ENCODE data around the gene SLC39A11. TPM values are rescaled to one million over a fixed set of nuclear protein-coding genes. Genes with fewer than 3 reads are reported as not detected.
"Not testable (repeated sequence)": the region's sequence is repeated elsewhere in the genome, so short reads cannot be mapped to it uniquely, and the experiment has no call there.

SLC39A11 gene
- total and polyA plus RNA-seq, 8 donors = 5.2 to 62.0 (median 12.9) TPM

- no peak for DNase-seq
- H3K9me3 ChIP-seq = no peaks in the 10 kb centered on the region
- no peak overlapping the region for H3K27ac ChIP-seq
- H3K36me3 ChIP-seq = no peaks in the 10 kb centered on the region
- 89 to 99% (median 95%) methylated on average over 7 of the region's 7 CpGs for WGBS, 5 donors
- intact Hi-C loops (cut with DNase I; ENCODE audit: low total_unique reads) = no loop called here
- TF ChIP-seq POLR2A (IDR thresholded peaks at IDR 0.05) = no peak
- TF ChIP-seq EP300 (IDR thresholded peaks at IDR 0.05) = no peak
- no peak for TF ChIP-seq POLR2AphosphoS5 (IDR thresholded peaks at IDR 0.05)
- TF ChIP-seq, protein P1, sequence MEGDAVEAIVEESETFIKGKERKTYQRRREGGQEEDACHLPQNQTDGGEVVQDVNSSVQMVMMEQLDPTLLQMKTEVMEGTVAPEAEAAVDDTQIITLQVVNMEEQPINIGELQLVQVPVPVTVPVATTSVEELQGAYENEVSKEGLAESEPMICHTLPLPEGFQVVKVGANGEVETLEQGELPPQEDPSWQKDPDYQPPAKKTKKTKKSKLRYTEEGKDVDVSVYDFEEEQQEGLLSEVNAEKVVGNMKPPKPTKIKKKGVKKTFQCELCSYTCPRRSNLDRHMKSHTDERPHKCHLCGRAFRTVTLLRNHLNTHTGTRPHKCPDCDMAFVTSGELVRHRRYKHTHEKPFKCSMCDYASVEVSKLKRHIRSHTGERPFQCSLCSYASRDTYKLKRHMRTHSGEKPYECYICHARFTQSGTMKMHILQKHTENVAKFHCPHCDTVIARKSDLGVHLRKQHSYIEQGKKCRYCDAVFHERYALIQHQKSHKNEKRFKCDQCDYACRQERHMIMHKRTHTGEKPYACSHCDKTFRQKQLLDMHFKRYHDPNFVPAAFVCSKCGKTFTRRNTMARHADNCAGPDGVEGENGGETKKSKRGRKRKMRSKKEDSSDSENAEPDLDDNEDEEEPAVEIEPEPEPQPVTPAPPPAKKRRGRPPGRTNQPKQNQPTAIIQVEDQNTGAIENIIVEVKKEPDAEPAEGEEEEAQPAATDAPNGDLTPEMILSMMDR (IDR thresholded peaks at IDR 0.05) = no peak
- no peak overlapping the region for H3K4me3 ChIP-seq
- H3K27me3 ChIP-seq = no peaks in the 10 kb centered on the region
- peaks cover 0 to 12% (median 4%) of the 10 kb centered on the region in 4 donors for H3K4me1 ChIP-seq
Measured at GRCh38 chr17:73060721-73061120, 31.8 kb downstream of the SLC39A11 start.

GRCh38 chr17:73059713-73060112 lies 32.8 kb downstream of the SLC39A11 start:
- H3K27ac ChIP-seq; H3K36me3 ChIP-seq; H3K4me3 ChIP-seq; H3K9me3 ChIP-seq; DNase-seq; H3K27me3 ChIP-seq; intact Hi-C loops (cut with DNase I; ENCODE audit: low total_unique reads): not testable (repeated sequence)
- peaks cover 0 to 12% (median 3%) of the 10 kb centered on the region in 4 donors for H3K4me1 ChIP-seq
- 83 to 89% (median 88%) methylated on average over 4 of the region's 4 CpGs for WGBS, 5 donors

DNA sequence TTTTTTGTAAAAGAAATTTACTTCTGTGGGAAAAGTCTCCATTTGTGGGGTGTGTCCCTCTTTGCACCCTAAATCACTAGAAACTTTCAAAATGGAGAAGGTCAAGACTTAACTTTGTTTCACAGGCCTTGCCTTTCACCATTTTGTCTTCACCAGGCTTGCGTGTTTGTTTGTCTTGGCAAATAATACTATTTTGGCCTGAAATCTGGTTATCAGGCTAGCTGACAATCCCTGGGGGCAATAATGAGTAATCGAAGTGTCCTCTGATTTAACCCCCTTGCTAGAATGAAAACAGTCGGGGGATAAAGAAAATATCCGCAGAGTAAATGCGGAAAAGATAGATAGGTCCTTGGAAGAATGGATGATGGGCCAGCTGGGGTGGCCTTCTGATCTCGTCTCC lies 34.5 kb downstream of the SLC39A11 start:
- no peaks in the 10 kb centered on the region for H3K9me3 ChIP-seq
- WGBS, 5 donors = 85 to 94% (median 90%) methylated on average over 6 of the region's 6 CpGs
- TF ChIP-seq POLR2A (IDR thresholded peaks at IDR 0.05) (no peak), EP300 (IDR thresholded peaks at IDR 0.05) (no peak), POLR2AphosphoS5 (IDR thresholded peaks at IDR 0.05) (no peak)
- TF ChIP-seq, protein P1 (IDR thresholded peaks at IDR 0.05) = no peak

GRCh38 chr17:73057196-73057595 lies 35.3 kb downstream of the SLC39A11 start:
- H3K9me3 ChIP-seq = no peaks in the 10 kb centered on the region
- H3K36me3 ChIP-seq = no peaks in the 10 kb centered on the region
- DNase-seq = no peak
- no peak for TF ChIP-seq POLR2A (IDR thresholded peaks at IDR 0.05)
- TF ChIP-seq, protein P1 (IDR thresholded peaks at IDR 0.05) = no peak
- TF ChIP-seq POLR2AphosphoS5 (IDR thresholded peaks at IDR 0.05) = no peak
- no peak for TF ChIP-seq EP300 (IDR thresholded peaks at IDR 0.05)
- intact Hi-C loops (cut with DNase I; ENCODE audit: low total_unique reads) = no loop called here
- no peak overlapping the region for H3K27ac ChIP-seq
- WGBS, 5 donors = 89 to 94% (median 93%) methylated on average over 5 of the region's 5 CpGs
- H3K4me3 ChIP-seq = no peak overlapping the region
- no peaks in the 10 kb centered on the region for H3K27me3 ChIP-seq
- H3K4me1 ChIP-seq = no peaks in the 10 kb centered on the region

More for the DNA sequence above, 34.5 kb downstream of the SLC39A11 start:
- no peak overlapping the region for H3K27ac ChIP-seq
- intact Hi-C loops (cut with DNase I; ENCODE audit: low total_unique reads) = no loop called here
- no peak overlapping the region for H3K4me3 ChIP-seq
- H3K4me1 ChIP-seq = no peaks in the 10 kb centered on the region
- DNase-seq = no peak
- H3K27me3 ChIP-seq = no peaks in the 10 kb centered on the region
- no peaks in the 10 kb centered on the region for H3K36me3 ChIP-seq

DNA sequence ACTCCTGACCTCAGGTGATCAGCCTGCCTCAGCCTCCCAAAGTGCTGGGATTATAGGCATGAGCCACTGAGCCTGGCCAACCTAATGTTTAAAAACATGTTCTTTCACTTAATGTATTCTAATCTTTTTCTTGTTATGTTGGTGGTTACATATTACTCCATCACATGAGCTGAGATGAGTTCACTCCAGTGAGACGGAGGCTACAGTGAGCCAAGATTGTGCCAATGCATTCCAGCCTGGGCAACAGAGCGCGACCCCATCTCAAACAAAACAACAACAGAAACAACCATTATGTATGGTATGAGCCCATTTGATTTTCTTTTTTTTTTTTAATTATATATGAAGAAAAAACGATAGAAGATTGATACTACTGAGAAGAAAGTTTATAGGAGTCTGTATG lies 39.6 kb downstream of the SLC39A11 start:
- no peak overlapping the region for H3K27ac ChIP-seq
- DNase-seq = no peak
- H3K4me1 ChIP-seq = no peaks in the 10 kb centered on the region
- no peak overlapping the region for H3K4me3 ChIP-seq
- WGBS, 5 donors = 92 to 95% (median 94%) methylated on average over 4 of the region's 4 CpGs
- H3K36me3 ChIP-seq = peaks cover 0 to 5% (median 0%) of the 10 kb centered on the region in 4 donors
- intact Hi-C loops (cut with DNase I; ENCODE audit: low total_unique reads) = no loop called here
- TF ChIP-seq POLR2AphosphoS5 (IDR thresholded peaks at IDR 0.05) (no peak), EP300 (IDR thresholded peaks at IDR 0.05) (no peak), POLR2A (IDR thresholded peaks at IDR 0.05) (no peak)
- TF ChIP-seq, protein P1 (IDR thresholded peaks at IDR 0.05) = no peak
- H3K27me3 ChIP-seq = no peaks in the 10 kb centered on the region
- H3K9me3 ChIP-seq = no peaks in the 10 kb centered on the region
